OCI-LY1 (cell line): Measurements from ENCODE around the gene DPM3.

ENCODE experiments used
- CTCF ChIP-seq: fragments of 200-600 bp; sonication (generic), shearing (Covaris generic); IDR thresholded peaks from 2 replicates; pipeline ENCODE4 v1.5.1; 2017; ENCODE audit warnings: mild to moderate bottlenecking, antibody characterized with exemption, low read length, moderate library complexity, mixed read lengths
- EZH2 ChIP-seq: fragments of 200-600 bp; sonication (generic), shearing (Covaris generic); IDR thresholded peaks from 2 replicates; pipeline ENCODE4 v1.8.0; 2017; ENCODE audit warnings: borderline replicate concordance, mixed run types, mild to moderate bottlenecking, antibody characterized with exemption, low read length, moderate library complexity, mixed read lengths

- TF ChIP-seq CTCF (no peak), EZH2 (no peak)
Observed at GRCh38 chr1:155170101-155170785, 29.9 kb upstream of the DPM3 start.
